ENCODE measurements around the gene C1orf35.

- TF ChIP-seq, protein P1, sequence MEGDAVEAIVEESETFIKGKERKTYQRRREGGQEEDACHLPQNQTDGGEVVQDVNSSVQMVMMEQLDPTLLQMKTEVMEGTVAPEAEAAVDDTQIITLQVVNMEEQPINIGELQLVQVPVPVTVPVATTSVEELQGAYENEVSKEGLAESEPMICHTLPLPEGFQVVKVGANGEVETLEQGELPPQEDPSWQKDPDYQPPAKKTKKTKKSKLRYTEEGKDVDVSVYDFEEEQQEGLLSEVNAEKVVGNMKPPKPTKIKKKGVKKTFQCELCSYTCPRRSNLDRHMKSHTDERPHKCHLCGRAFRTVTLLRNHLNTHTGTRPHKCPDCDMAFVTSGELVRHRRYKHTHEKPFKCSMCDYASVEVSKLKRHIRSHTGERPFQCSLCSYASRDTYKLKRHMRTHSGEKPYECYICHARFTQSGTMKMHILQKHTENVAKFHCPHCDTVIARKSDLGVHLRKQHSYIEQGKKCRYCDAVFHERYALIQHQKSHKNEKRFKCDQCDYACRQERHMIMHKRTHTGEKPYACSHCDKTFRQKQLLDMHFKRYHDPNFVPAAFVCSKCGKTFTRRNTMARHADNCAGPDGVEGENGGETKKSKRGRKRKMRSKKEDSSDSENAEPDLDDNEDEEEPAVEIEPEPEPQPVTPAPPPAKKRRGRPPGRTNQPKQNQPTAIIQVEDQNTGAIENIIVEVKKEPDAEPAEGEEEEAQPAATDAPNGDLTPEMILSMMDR (IDR thresholded peaks at IDR 0.05): no peak
- TF ChIP-seq POLR2A (IDR thresholded peaks at IDR 0.05): no peak
- TF ChIP-seq POLR2AphosphoS5 (IDR thresholded peaks at IDR 0.05): no peak
- TF ChIP-seq EP300 (IDR thresholded peaks at IDR 0.05): no peak
These were observed 44.8 kb downstream of the C1orf35 start for GRCh38 chr1:228058172-228058948.
